ENCODE measurements around the gene DHRS9.

DNA sequence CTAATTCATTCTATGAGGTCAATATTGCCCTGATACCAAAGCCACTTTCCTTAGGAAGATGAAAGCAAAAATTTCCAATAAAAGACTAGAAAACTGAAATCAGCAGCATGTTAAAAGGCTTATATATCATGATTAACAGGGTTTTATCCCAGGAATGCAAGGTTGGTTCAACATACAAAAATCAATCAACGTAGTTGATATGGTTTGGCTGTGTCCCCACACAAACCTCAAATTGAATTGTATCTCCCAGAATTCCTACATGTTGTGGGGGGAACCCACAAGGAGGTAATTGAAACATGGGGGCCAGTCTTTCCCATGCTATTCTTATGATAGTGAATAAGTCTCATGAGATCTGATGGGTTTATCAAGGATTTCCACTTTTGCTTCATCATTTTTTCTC, 26.5 kb upstream of the DHRS9 start:
- TF ChIP-seq, protein P1, sequence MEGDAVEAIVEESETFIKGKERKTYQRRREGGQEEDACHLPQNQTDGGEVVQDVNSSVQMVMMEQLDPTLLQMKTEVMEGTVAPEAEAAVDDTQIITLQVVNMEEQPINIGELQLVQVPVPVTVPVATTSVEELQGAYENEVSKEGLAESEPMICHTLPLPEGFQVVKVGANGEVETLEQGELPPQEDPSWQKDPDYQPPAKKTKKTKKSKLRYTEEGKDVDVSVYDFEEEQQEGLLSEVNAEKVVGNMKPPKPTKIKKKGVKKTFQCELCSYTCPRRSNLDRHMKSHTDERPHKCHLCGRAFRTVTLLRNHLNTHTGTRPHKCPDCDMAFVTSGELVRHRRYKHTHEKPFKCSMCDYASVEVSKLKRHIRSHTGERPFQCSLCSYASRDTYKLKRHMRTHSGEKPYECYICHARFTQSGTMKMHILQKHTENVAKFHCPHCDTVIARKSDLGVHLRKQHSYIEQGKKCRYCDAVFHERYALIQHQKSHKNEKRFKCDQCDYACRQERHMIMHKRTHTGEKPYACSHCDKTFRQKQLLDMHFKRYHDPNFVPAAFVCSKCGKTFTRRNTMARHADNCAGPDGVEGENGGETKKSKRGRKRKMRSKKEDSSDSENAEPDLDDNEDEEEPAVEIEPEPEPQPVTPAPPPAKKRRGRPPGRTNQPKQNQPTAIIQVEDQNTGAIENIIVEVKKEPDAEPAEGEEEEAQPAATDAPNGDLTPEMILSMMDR (IDR thresholded peaks at IDR 0.05), result no peak
- no peak for TF ChIP-seq POLR2A (IDR thresholded peaks at IDR 0.05)

Measured in testis (tissue), 2 donors.